HG03342 (cell line): ENCODE results near the gene GRID1.

ENCODE experiments used
- ATAC-seq: cut with Tn5 transposase; IDR thresholded peaks from one replicate; pipeline ENCODE4 v1.9.1; 2021; ENCODE audit warnings: mild to moderate bottlenecking, moderate library complexity; ENCODE audit not compliant: unreplicated experiment

Gene GRID1

GRCh38 chr10:86340176-86340990 lies 26.2 kb downstream of the GRID1 start:
- ATAC-seq = no peak

- no peak for ATAC-seq
These were observed 27.2 kb downstream of the GRID1 start for GRCh38 chr10:86339226-86339865.

- ATAC-seq = peak; percentile 61
These were observed 29.4 kb downstream of the GRID1 start for GRCh38 chr10:86337121-86337601.

- ATAC-seq = no peak
These were observed 30.3 kb downstream of the GRID1 start for GRCh38 chr10:86336341-86336740.

- ATAC-seq = no peak
These were observed 30.8 kb downstream of the GRID1 start for GRCh38 chr10:86335831-86336230.

- no peak for ATAC-seq
These were observed 31.3 kb downstream of the GRID1 start for GRCh38 chr10:86335257-86335656.

- no peak for ATAC-seq
These were observed 32.0 kb downstream of the GRID1 start for GRCh38 chr10:86334488-86335085.

GRCh38 chr10:86333826-86334487 lies 32.6 kb downstream of the GRID1 start:
- no peak for ATAC-seq

GRCh38 chr10:86331861-86332260 lies 34.7 kb downstream of the GRID1 start:
- no peak for ATAC-seq

- ATAC-seq = no peak
These were observed 35.5 kb downstream of the GRID1 start for GRCh38 chr10:86330778-86331763.

GRCh38 chr10:86329896-86330680 lies 36.5 kb downstream of the GRID1 start:
- ATAC-seq = no peak

GRCh38 chr10:86329093-86329710 lies 37.4 kb downstream of the GRID1 start:
- ATAC-seq = no peak

- ATAC-seq = no peak
These were observed 38.5 kb downstream of the GRID1 start for GRCh38 chr10:86327954-86328725.

- no peak for ATAC-seq
These were observed 41.4 kb downstream of the GRID1 start for GRCh38 chr10:86325158-86325557.

GRCh38 chr10:86321568-86321967 lies 45.0 kb downstream of the GRID1 start:
- ATAC-seq = no peak

GRCh38 chr10:86319676-86320075 lies 46.9 kb downstream of the GRID1 start:
- ATAC-seq = no peak

GRCh38 chr10:86317949-86318725 lies 48.5 kb downstream of the GRID1 start:
- no peak for ATAC-seq
